Activated CD4-positive, alpha-beta T cell treated with anti-CD3 and anti-CD28 coated beads for 36 hours (primary cell): ENCODE data around the gene TRPM3. TPM values are rescaled to one million over a fixed set of nuclear protein-coding genes. Genes with fewer than 3 reads are reported as not detected.

Source experiments
- ATAC-seq: fragments of 200-7000 bp; cut with Tn5 transposase; one replicate; pipeline ENCODE4 v1.10.0; 2021; ENCODE audit warnings: mild to moderate bottlenecking, moderate library complexity
- CTCF ChIA-PET: fragments of 350-600 bp; sonication (Branson Sonifier 250); formaldehyde crosslinking; loops from one replicate; lab custom pipeline; 2021; ENCODE audit warnings: antibody characterized with exemption; lab: Charles Lee
- POLR2A ChIA-PET: fragments of 350-600 bp; sonication (Branson Sonifier 250); formaldehyde crosslinking; loops from one replicate; lab custom pipeline; 2021; ENCODE audit warnings: antibody characterized with exemption, inconsistent platforms; lab: Charles Lee
- DNase-seq: peaks from one replicate; pipeline ENCODE4 v3.0.0-alpha.2; 2020
- H3K27ac Mint-ChIP-seq: one replicate; pipeline ENCODE4 v1.8.0; 2021; ENCODE audit warnings: mixed read lengths
- H3K27me3 Mint-ChIP-seq: one replicate; pipeline ENCODE4 v1.8.0; 2021; ENCODE audit warnings: mixed read lengths
- H3K36me3 Mint-ChIP-seq: one replicate; pipeline ENCODE4 v1.8.0; 2021; ENCODE audit warnings: low read depth, mixed read lengths
- H3K4me1 Mint-ChIP-seq: one replicate; pipeline ENCODE4 v1.8.0; 2021; ENCODE audit warnings: mixed read lengths
- H3K4me3 Mint-ChIP-seq: one replicate; pipeline ENCODE4 v1.8.0; 2021; ENCODE audit warnings: mild to moderate bottlenecking, moderate library complexity, mixed read lengths
- H3K9me3 Mint-ChIP-seq: one replicate; pipeline ENCODE4 v1.8.0; 2021; ENCODE audit warnings: low read depth, mixed read lengths
- intact Hi-C, 2 experiments: fragments of 100-400 bp; cut with DNase I in 1 of 2; cut with micrococcal nuclease in 1 of 2; formaldehyde crosslinking; loops; one replicate each; pipeline versions ENCODE4 v1.14.2 to v1.15.1; 2022 to 2024; cut with DNase I, micrococcal nuclease
- total RNA-seq, 2 experiments: library from RNA; stranded (reverse); gene quantifications; one replicate each; pipeline ENCODE4 v1.2.3, GENCODE V29; 2021

Gene TRPM3
- total RNA-seq, 2 experiments from 2014 or later, result not detected

- POLR2A ChIA-PET, result no interaction called here
- DNase-seq (no peak), ATAC-seq (no peak)
- Mint-ChIP-seq H3K9me3 (no peaks in the 10 kb centered on the region), H3K4me3 (no peak overlapping the region), H3K27me3 (peaks cover 2% of the 10 kb centered on the region), H3K4me1 (no peaks in the 10 kb centered on the region), H3K27ac (no peak overlapping the region), H3K36me3 (no peaks in the 10 kb centered on the region)
- CTCF ChIA-PET, result no interaction called here
- intact Hi-C loops, result no loop called here
These were observed 328.6 kb downstream of the TRPM3 start for GRCh38 chr9:70792796-70793195.

DNA sequence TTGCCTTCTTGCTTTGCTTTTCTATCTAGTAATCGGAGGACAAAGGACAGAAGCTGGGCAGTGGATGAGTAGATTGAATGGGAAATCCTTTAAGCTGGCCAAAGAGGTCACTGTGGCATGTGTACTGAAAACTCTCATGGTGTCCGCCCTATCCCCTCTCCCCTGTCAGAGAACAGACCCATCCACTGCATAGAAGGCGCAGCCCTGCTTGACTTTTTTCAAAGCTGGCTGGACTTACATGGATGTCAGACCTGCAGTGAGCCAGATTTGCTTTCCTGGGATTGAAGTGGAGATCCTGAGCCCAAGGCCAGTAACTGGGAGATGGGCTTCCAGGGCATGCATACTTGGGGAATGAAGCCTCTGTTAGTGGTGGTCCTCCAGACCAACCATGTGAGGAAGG is 329.5 kb downstream of the TRPM3 start:
- POLR2A ChIA-PET, result no interaction called here
- H3K36me3 Mint-ChIP-seq, result no peaks in the 10 kb centered on the region
- intact Hi-C loops, result no loop called here
- no peak overlapping the region for H3K4me3 Mint-ChIP-seq
- H3K4me1 Mint-ChIP-seq, result no peaks in the 10 kb centered on the region
- CTCF ChIA-PET, result no interaction called here
- no peaks in the 10 kb centered on the region for H3K9me3 Mint-ChIP-seq
- no peak overlapping the region for H3K27ac Mint-ChIP-seq
- ATAC-seq (no peak), DNase-seq (no peak)
- peaks cover 2% of the 10 kb centered on the region for H3K27me3 Mint-ChIP-seq

- H3K4me1 Mint-ChIP-seq, result no peaks in the 10 kb centered on the region
- no peaks in the 10 kb centered on the region for H3K36me3 Mint-ChIP-seq
- no peaks in the 10 kb centered on the region for H3K27me3 Mint-ChIP-seq
- DNase-seq, result no peak
- no peak overlapping the region for H3K27ac Mint-ChIP-seq
- ChIA-PET POLR2A (no interaction called here), CTCF (interaction anchor here (0.7 to 1.4 kb wide), 2 partner anchors 12 to 213 kb away, joined by 3 to 4 read pairs; no protein-coding TSS in a partner anchor)
- no peaks in the 10 kb centered on the region for H3K9me3 Mint-ChIP-seq
- no peak for ATAC-seq
- intact Hi-C loops, result loop anchor here in 1 of 2 experiments (5.0 kb wide), 1 partner anchor 38 kb away; no protein-coding TSS in a partner anchor
- H3K4me3 Mint-ChIP-seq, result no peak overlapping the region
These were observed 332.3 kb downstream of the TRPM3 start for GRCh38 chr9:70789086-70789485.

- intact Hi-C loops, result no loop called here
- no peak for DNase-seq
- ChIA-PET POLR2A (no interaction called here), CTCF (no interaction called here)
- H3K4me1 Mint-ChIP-seq, result no peaks in the 10 kb centered on the region
- peaks cover 3% of the 10 kb centered on the region for H3K27me3 Mint-ChIP-seq
- no peaks in the 10 kb centered on the region for H3K9me3 Mint-ChIP-seq
- no peaks in the 10 kb centered on the region for H3K36me3 Mint-ChIP-seq
- no peak for ATAC-seq
- H3K27ac Mint-ChIP-seq, result no peak overlapping the region
- H3K4me3 Mint-ChIP-seq, result no peak overlapping the region
These were observed 337.0 kb downstream of the TRPM3 start for GRCh38 chr9:70784456-70784855.

DNA sequence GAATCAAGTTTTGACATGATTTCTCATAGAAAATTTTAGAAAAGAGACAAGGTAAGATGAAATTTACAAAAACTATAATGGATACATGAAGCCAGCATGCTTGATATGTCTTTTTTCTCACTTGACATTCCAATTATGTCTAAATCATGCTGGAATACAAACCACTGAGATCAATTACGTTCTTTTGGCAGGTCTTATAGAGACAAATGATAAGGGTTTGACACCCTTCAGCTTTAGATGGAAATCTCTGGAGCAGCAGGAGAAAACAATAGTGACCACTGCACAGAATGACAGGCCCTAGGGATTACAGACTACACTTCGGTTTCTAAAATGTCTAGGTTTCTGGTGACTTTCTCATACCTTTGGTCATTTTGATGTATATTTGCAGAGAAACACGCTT is 342.9 kb downstream of the TRPM3 start:
- intact Hi-C loops, result no loop called here
- Mint-ChIP-seq H3K27me3 (peaks cover 3% of the 10 kb centered on the region), H3K9me3 (no peaks in the 10 kb centered on the region), H3K4me1 (no peaks in the 10 kb centered on the region), H3K36me3 (no peaks in the 10 kb centered on the region), H3K27ac (no peak overlapping the region), H3K4me3 (no peak overlapping the region)
- ChIA-PET CTCF (interaction anchor here (0.5 kb wide), 1 partner anchor 794 kb away, joined by 4 read pairs; no protein-coding TSS in a partner anchor), POLR2A (no interaction called here)
- DNase-seq (no peak), ATAC-seq (no peak)

DNA sequence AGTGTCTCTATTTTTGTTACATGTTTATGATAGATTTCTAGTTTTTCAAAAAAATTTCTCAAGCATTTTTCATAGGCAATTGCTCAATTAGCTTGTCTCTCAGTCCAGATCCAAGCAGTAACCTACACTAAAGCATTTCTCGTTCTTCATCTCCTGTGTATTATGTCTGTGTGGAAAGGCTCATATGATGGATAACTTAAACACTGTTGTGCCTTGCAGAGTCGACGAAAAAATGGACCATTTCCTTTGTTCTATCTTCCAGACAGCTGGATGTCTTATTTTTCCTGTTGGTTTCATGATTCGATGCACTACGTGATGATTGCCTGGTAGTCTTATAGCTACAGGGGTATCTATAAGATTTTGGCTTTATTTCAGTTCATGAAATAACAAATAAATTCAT is 347.8 kb downstream of the TRPM3 start:
- H3K36me3 Mint-ChIP-seq, result no peaks in the 10 kb centered on the region
- POLR2A ChIA-PET, result no interaction called here
- no peak overlapping the region for H3K4me3 Mint-ChIP-seq
- no peak for ATAC-seq
- no peaks in the 10 kb centered on the region for H3K4me1 Mint-ChIP-seq
- H3K27ac Mint-ChIP-seq, result no peak overlapping the region
- DNase-seq, result no peak
- no peaks in the 10 kb centered on the region for H3K9me3 Mint-ChIP-seq
- peaks cover 6% of the 10 kb centered on the region for H3K27me3 Mint-ChIP-seq
- CTCF ChIA-PET, result no interaction called here
- intact Hi-C loops, result no loop called here

DNA sequence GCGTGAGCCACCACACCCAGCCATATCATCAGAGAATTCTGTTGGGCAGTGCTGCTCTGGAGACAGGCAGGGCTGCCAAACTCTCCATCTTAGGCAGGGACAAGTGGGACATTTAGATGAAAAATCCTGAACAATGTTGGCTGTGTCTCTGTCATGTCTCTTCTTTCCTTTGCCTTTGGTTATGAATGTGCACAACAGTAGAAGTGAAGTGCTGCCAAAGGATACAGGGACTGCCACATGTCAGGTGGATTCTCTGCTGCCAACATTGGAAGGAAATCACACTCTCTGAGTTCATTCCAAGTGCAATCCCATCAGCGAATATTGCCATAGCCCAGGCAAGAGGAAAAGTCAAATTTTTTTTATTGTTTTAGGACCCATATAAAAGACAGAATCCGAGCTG is 348.8 kb downstream of the TRPM3 start:
- ChIA-PET CTCF (no interaction called here), POLR2A (no interaction called here)
- no peaks in the 10 kb centered on the region for H3K9me3 Mint-ChIP-seq
- no peaks in the 10 kb centered on the region for H3K4me1 Mint-ChIP-seq
- intact Hi-C loops, result no loop called here
- H3K4me3 Mint-ChIP-seq, result no peak overlapping the region
- ATAC-seq (no peak), DNase-seq (no peak)
- H3K27ac Mint-ChIP-seq, result no peak overlapping the region
- peaks cover 6% of the 10 kb centered on the region for H3K27me3 Mint-ChIP-seq
- no peaks in the 10 kb centered on the region for H3K36me3 Mint-ChIP-seq

GRCh38 chr9:70765946-70766345 is 355.5 kb downstream of the TRPM3 start:
- CTCF ChIA-PET, result no interaction called here
- Mint-ChIP-seq H3K4me1 (no peaks in the 10 kb centered on the region), H3K9me3 (no peaks in the 10 kb centered on the region), H3K36me3 (no peaks in the 10 kb centered on the region), H3K4me3 (no peak overlapping the region), H3K27ac (no peak overlapping the region), H3K27me3 (peaks cover 8% of the 10 kb centered on the region)
- no peak for DNase-seq
- POLR2A ChIA-PET, result no interaction called here
- no peak for ATAC-seq
- intact Hi-C loops, result loop anchor here in 1 of 2 experiments (5.0 kb wide), 1 partner anchor 41 kb away; no protein-coding TSS in a partner anchor

DNA sequence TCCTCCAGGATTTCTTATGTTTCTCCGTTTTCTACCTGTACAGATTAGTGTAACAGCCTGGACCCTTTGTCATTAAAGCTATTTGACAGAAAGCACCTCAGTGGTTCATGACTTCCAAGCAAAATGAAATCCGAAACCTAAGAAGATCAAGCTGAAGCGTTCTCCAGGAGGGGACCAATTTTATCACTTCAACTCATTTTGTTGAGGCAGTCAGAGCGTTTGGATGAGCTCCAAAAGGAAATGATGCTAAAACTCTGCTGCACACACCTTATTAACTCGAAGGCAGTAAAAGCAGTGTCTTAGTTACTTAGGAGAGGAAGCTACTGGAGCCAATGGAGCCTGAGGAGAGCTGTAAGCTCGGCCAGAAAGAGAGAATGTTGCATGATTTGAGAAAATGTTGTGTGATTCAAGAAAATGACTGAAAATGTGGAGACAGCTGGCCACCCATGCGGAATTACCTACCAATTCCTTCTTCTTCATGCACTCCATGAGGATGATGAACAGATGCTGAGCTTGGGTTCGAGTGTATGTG is 360.2 kb downstream of the TRPM3 start:
- Mint-ChIP-seq H3K36me3 (no peaks in the 10 kb centered on the region), H3K9me3 (peaks cover 3% of the 10 kb centered on the region), H3K27me3 (peaks cover 7% of the 10 kb centered on the region), H3K4me3 (no peak overlapping the region), H3K4me1 (no peaks in the 10 kb centered on the region), H3K27ac (no peak overlapping the region)
- DNase-seq (no peak), ATAC-seq (no peak)
- ChIA-PET CTCF (no interaction called here), POLR2A (no interaction called here)
- intact Hi-C loops, result no loop called here

- H3K27me3 Mint-ChIP-seq, result peaks cover 7% of the 10 kb centered on the region
- no peak for ATAC-seq
- H3K4me3 Mint-ChIP-seq, result no peak overlapping the region
- no peak for DNase-seq
- ChIA-PET CTCF (interaction anchor here (0.6 kb wide), 1 partner anchor 1542 kb away, joined by 3 read pairs; no protein-coding TSS in a partner anchor), POLR2A (no interaction called here)
- peaks cover 3% of the 10 kb centered on the region for H3K9me3 Mint-ChIP-seq
- intact Hi-C loops, result no loop called here
- H3K36me3 Mint-ChIP-seq, result no peaks in the 10 kb centered on the region
- H3K4me1 Mint-ChIP-seq, result no peaks in the 10 kb centered on the region
- H3K27ac Mint-ChIP-seq, result no peak overlapping the region
These were observed 361.2 kb downstream of the TRPM3 start for GRCh38 chr9:70760228-70760627.

- Mint-ChIP-seq H3K36me3 (no peaks in the 10 kb centered on the region), H3K4me3 (no peak overlapping the region), H3K9me3 (peaks cover 3% of the 10 kb centered on the region), H3K27ac (no peak overlapping the region), H3K27me3 (peaks cover 15% of the 10 kb centered on the region), H3K4me1 (no peaks in the 10 kb centered on the region)
- DNase-seq, result no peak
- ATAC-seq, result no peak
- POLR2A ChIA-PET, result no interaction called here
- intact Hi-C loops, result no loop called here
- CTCF ChIA-PET, result no interaction called here
These were observed 368.1 kb downstream of the TRPM3 start for GRCh38 chr9:70753311-70753710.

DNA sequence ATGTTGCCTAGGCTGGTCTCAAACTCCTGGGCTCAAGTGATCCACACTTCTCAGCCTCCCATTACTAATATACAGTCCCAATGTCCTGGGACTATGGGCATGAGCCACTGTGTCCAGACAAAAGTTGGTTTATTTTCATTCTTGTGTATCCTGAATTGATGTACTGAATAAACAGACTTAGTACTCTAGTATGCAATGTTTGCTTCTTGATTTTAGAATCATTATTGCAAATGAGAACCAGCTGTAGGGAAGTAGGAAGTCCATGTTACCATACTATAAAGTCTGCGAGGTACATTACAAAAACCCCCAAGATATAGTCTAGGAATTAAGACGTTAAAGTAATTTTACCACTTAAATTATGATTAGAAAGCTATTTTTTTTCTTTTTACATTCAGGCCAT is 372.4 kb downstream of the TRPM3 start:
- Mint-ChIP-seq H3K27ac (no peak overlapping the region), H3K36me3 (no peaks in the 10 kb centered on the region), H3K4me3 (no peak overlapping the region), H3K4me1 (no peaks in the 10 kb centered on the region), H3K9me3 (no peaks in the 10 kb centered on the region), H3K27me3 (peaks cover 8% of the 10 kb centered on the region)
- intact Hi-C loops, result no loop called here
- POLR2A ChIA-PET, result no interaction called here
- ATAC-seq (no peak), DNase-seq (no peak)
- CTCF ChIA-PET, result interaction anchor here (0.5 kb wide), 1 partner anchor 329 kb away, joined by 3 read pairs; no protein-coding TSS in a partner anchor
